SU-DHL-6 (cell line): ENCODE results near the gene NAV2.

Source experiments
- CTCF ChIP-seq: fragments of 200-600 bp; sonication (generic); IDR thresholded peaks from one replicate; pipeline ENCODE4 v1.5.1; 2017; ENCODE audit warnings: antibody characterized with exemption, mild to moderate bottlenecking, low read length, moderate library complexity; ENCODE audit not compliant: insufficient read depth, poor library complexity, severe bottlenecking
- EZH2phosphoT487 ChIP-seq: fragments of 200-600 bp; sonication (generic), shearing (Covaris generic); conservative IDR thresholded peaks from 2 replicates; pipeline ENCODE4 v1.6.1; 2018; ENCODE audit warnings: mild to moderate bottlenecking, antibody characterized with exemption, low read length, moderate library complexity, mixed read lengths

- TF ChIP-seq CTCF: no peak
- TF ChIP-seq EZH2phosphoT487: no peak
These were observed 22.7 kb downstream of the NAV2 start for GRCh38 chr11:19735157-19735908.
